ENCODE measurements around the gene STAB1.

Gene STAB1

GRCh38 chr3:52517796-52518722 is 22.9 kb downstream of the STAB1 start:
- Histone ChIP-seq H3K27me3 (ENCODE audit: low read depth) (no peaks in the 10 kb centered on the region), H3K36me3 (replicated peaks) (no peaks in the 10 kb centered on the region), H3K4me3 (no peak overlapping the region), H3K4me1 (no peaks in the 10 kb centered on the region), H3K9me3 (no peaks in the 10 kb centered on the region)
- no peak for DNase-seq (ENCODE audit: low spot score in 2 of 2)
- in situ Hi-C loops (cut with MboI; ENCODE audit: low sequenced_read_pairs) = no loop called here

GRCh38 chr3:52518723-52519444 is 23.7 kb downstream of the STAB1 start:
- in situ Hi-C loops (cut with MboI; ENCODE audit: low sequenced_read_pairs) = no loop called here
- H3K4me3 ChIP-seq = no peak overlapping the region

GRCh38 chr3:52519445-52520140 is 24.5 kb downstream of the STAB1 start:
- in situ Hi-C loops (cut with MboI; ENCODE audit: low sequenced_read_pairs) = no loop called here
- Histone ChIP-seq H3K9me3 (no peaks in the 10 kb centered on the region), H3K4me1 (no peaks in the 10 kb centered on the region), H3K4me3 (no peak overlapping the region), H3K36me3 (replicated peaks) (peaks cover 13% of the 10 kb centered on the region), H3K27me3 (ENCODE audit: low read depth) (no peaks in the 10 kb centered on the region)
- no peak for DNase-seq (ENCODE audit: low spot score in 2 of 2)

More at GRCh38 chr3:52518723-52519444, 23.7 kb downstream of the STAB1 start:
- DNase-seq (ENCODE audit: low spot score in 2 of 2) = peak in 1 of 2 experiments; percentile 50
- Histone ChIP-seq H3K9me3 (no peaks in the 10 kb centered on the region), H3K36me3 (replicated peaks) (peaks cover 6% of the 10 kb centered on the region), H3K4me1 (no peaks in the 10 kb centered on the region), H3K27me3 (ENCODE audit: low read depth) (no peaks in the 10 kb centered on the region)

GRCh38 chr3:52520141-52520667 is 25.1 kb downstream of the STAB1 start:
- Histone ChIP-seq H3K36me3 (replicated peaks) (peaks cover 15% of the 10 kb centered on the region), H3K9me3 (no peaks in the 10 kb centered on the region), H3K4me3 (no peak overlapping the region), H3K27me3 (ENCODE audit: low read depth) (no peaks in the 10 kb centered on the region), H3K4me1 (no peaks in the 10 kb centered on the region)
- in situ Hi-C loops (cut with MboI; ENCODE audit: low sequenced_read_pairs) = no loop called here
- DNase-seq (ENCODE audit: low spot score in 2 of 2) = no peak

GRCh38 chr3:52520716-52521487 is 25.8 kb downstream of the STAB1 start:
- H3K36me3 ChIP-seq (replicated peaks) = peaks cover 22% of the 10 kb centered on the region
- H3K4me1 ChIP-seq = no peaks in the 10 kb centered on the region
- DNase-seq (ENCODE audit: low spot score in 2 of 2) = no peak
- H3K27me3 ChIP-seq (ENCODE audit: low read depth) = no peaks in the 10 kb centered on the region
- no peaks in the 10 kb centered on the region for H3K9me3 ChIP-seq
- H3K4me3 ChIP-seq = no peak overlapping the region
- in situ Hi-C loops (cut with MboI; ENCODE audit: low sequenced_read_pairs) = no loop called here

GRCh38 chr3:52521488-52521824 is 26.3 kb downstream of the STAB1 start:
- in situ Hi-C loops (cut with MboI; ENCODE audit: low sequenced_read_pairs) = no loop called here
- Histone ChIP-seq H3K4me3 (no peak overlapping the region), H3K9me3 (no peaks in the 10 kb centered on the region), H3K36me3 (replicated peaks) (peaks cover 28% of the 10 kb centered on the region), H3K4me1 (no peaks in the 10 kb centered on the region), H3K27me3 (ENCODE audit: low read depth) (no peaks in the 10 kb centered on the region)
- DNase-seq (ENCODE audit: low spot score in 2 of 2) = no peak

GRCh38 chr3:52521881-52522650 is 26.9 kb downstream of the STAB1 start:
- in situ Hi-C loops (cut with MboI; ENCODE audit: low sequenced_read_pairs) = no loop called here
- DNase-seq (ENCODE audit: low spot score in 2 of 2) = no peak
- no peak overlapping the region for H3K4me3 ChIP-seq
- no peaks in the 10 kb centered on the region for H3K9me3 ChIP-seq
- no peaks in the 10 kb centered on the region for H3K4me1 ChIP-seq
- H3K27me3 ChIP-seq (ENCODE audit: low read depth) = no peaks in the 10 kb centered on the region
- peaks cover 34% of the 10 kb centered on the region for H3K36me3 ChIP-seq (replicated peaks)

- in situ Hi-C loops (cut with MboI; ENCODE audit: low sequenced_read_pairs) = no loop called here
- no peaks in the 10 kb centered on the region for H3K27me3 ChIP-seq (ENCODE audit: low read depth)
- DNase-seq (ENCODE audit: low spot score in 2 of 2) = no peak
- no peak overlapping the region for H3K4me3 ChIP-seq
- peaks cover 41% of the 10 kb centered on the region for H3K36me3 ChIP-seq (replicated peaks)
- no peaks in the 10 kb centered on the region for H3K4me1 ChIP-seq
- H3K9me3 ChIP-seq = no peaks in the 10 kb centered on the region
Observed at GRCh38 chr3:52522651-52523251, 27.6 kb downstream of the STAB1 start.

GRCh38 chr3:52523386-52524257 is 28.5 kb downstream of the STAB1 start:
- Histone ChIP-seq H3K9me3 (no peaks in the 10 kb centered on the region), H3K36me3 (replicated peaks) (peaks cover 50% of the 10 kb centered on the region), H3K27me3 (ENCODE audit: low read depth) (no peaks in the 10 kb centered on the region), H3K4me1 (no peaks in the 10 kb centered on the region), H3K4me3 (no peak overlapping the region)
- in situ Hi-C loops (cut with MboI; ENCODE audit: low sequenced_read_pairs) = no loop called here
- no peak for DNase-seq (ENCODE audit: low spot score in 2 of 2)

GRCh38 chr3:52524258-52524751 is 29.2 kb downstream of the STAB1 start:
- Histone ChIP-seq H3K4me3 (no peak overlapping the region), H3K27me3 (ENCODE audit: low read depth) (no peaks in the 10 kb centered on the region), H3K36me3 (replicated peaks) (peaks cover 56% of the 10 kb centered on the region), H3K9me3 (no peaks in the 10 kb centered on the region), H3K4me1 (no peaks in the 10 kb centered on the region)
- in situ Hi-C loops (cut with MboI; ENCODE audit: low sequenced_read_pairs) = no loop called here
- no peak for DNase-seq (ENCODE audit: low spot score in 2 of 2)

GRCh38 chr3:52524752-52525679 is 29.9 kb downstream of the STAB1 start:
- no peaks in the 10 kb centered on the region for H3K4me1 ChIP-seq
- H3K9me3 ChIP-seq = no peaks in the 10 kb centered on the region
- peaks cover 62% of the 10 kb centered on the region for H3K36me3 ChIP-seq (replicated peaks)
- in situ Hi-C loops (cut with MboI; ENCODE audit: low sequenced_read_pairs) = no loop called here
- DNase-seq (ENCODE audit: low spot score in 2 of 2) = no peak
- H3K27me3 ChIP-seq (ENCODE audit: low read depth) = no peaks in the 10 kb centered on the region
- H3K4me3 ChIP-seq = no peak overlapping the region
